Skin of body (tissue), 2 donors: Measurements from ENCODE around the gene ZNF135. TPM values are rescaled to one million over a fixed set of nuclear protein-coding genes. Genes with fewer than 3 reads are reported as not detected.

ENCODE experiments used
- DNase-seq: peaks from one replicate; lab custom pipeline; 2025; lab: John Stamatoyannopoulos, UW
- total RNA-seq: library from RNA; depleted of rRNA; stranded (reverse); fragments of >200 nt; gene quantifications from one replicate; pipeline ENCODE4 v1.2.3, GENCODE V29; 2014

Gene ZNF135
- total RNA-seq, 1 donor from 2014 or later, result 9.5 TPM

- DNase-seq, result no peak
These were observed 12.2 kb upstream of the ZNF135 start for GRCh38 chr19:58046856-58047255.

- no peak for DNase-seq
These were observed 11.4 kb upstream of the ZNF135 start for GRCh38 chr19:58047672-58048071.

- DNase-seq, result no peak
These were observed 6.8 kb upstream of the ZNF135 start for GRCh38 chr19:58052256-58052655.

- no peak for DNase-seq
These were observed 5.5 kb upstream of the ZNF135 start for GRCh38 chr19:58053480-58054156.

- peak; percentile 50 for DNase-seq
These were observed 3.9 kb upstream of the ZNF135 start for GRCh38 chr19:58054901-58055874.

- no peak for DNase-seq
These were observed 2.8 kb upstream of the ZNF135 start for GRCh38 chr19:58056261-58056660.

GRCh38 chr19:58056861-58057260 is 2.2 kb upstream of the ZNF135 start:
- no peak for DNase-seq

- DNase-seq, result no peak
These were observed 615 bp upstream of the ZNF135 start for GRCh38 chr19:58058467-58058866.

GRCh38 chr19:58059671-58060078 is 593 bp downstream of the ZNF135 start:
- no peak for DNase-seq

- DNase-seq, result no peak
These were observed 1.1 kb downstream of the ZNF135 start for GRCh38 chr19:58060231-58060630.

- DNase-seq, result no peak
These were observed 4.6 kb downstream of the ZNF135 start for GRCh38 chr19:58063712-58064111.

GRCh38 chr19:58067240-58067912 is 8.3 kb downstream of the ZNF135 start:
- DNase-seq, result no peak

- no peak for DNase-seq
These were observed 20.7 kb downstream of the ZNF135 start for GRCh38 chr19:58079792-58080191.

GRCh38 chr19:58083021-58083420 is 23.9 kb downstream of the ZNF135 start:
- DNase-seq, result no peak

GRCh38 chr19:58084596-58085347 is 25.7 kb downstream of the ZNF135 start:
- no peak for DNase-seq

- no peak for DNase-seq
These were observed 26.3 kb downstream of the ZNF135 start for GRCh38 chr19:58085348-58085875.

GRCh38 chr19:58086825-58087710 is 28.0 kb downstream of the ZNF135 start:
- no peak for DNase-seq

GRCh38 chr19:58088521-58089052 is 29.5 kb downstream of the ZNF135 start:
- DNase-seq, result no peak

GRCh38 chr19:58089846-58090245 is 30.8 kb downstream of the ZNF135 start:
- DNase-seq, result no peak
